Measurements from ENCODE around the gene KIFC1. TPM values are rescaled to one million over a fixed set of nuclear protein-coding genes. Genes with fewer than 3 reads are reported as not detected.
A peak's percentile ranks its signal among the peaks of the same experiment; 100 is the strongest.
"Not testable (repeated sequence)": the region's sequence is repeated elsewhere in the genome, so short reads cannot be mapped to it uniquely, and the experiment has no call there.

KIFC1 gene
- total and polyA plus RNA-seq, 2 of the 4 experiments (the other 2 are of a cell fraction) = 33.9 to 40.6 TPM

DNA sequence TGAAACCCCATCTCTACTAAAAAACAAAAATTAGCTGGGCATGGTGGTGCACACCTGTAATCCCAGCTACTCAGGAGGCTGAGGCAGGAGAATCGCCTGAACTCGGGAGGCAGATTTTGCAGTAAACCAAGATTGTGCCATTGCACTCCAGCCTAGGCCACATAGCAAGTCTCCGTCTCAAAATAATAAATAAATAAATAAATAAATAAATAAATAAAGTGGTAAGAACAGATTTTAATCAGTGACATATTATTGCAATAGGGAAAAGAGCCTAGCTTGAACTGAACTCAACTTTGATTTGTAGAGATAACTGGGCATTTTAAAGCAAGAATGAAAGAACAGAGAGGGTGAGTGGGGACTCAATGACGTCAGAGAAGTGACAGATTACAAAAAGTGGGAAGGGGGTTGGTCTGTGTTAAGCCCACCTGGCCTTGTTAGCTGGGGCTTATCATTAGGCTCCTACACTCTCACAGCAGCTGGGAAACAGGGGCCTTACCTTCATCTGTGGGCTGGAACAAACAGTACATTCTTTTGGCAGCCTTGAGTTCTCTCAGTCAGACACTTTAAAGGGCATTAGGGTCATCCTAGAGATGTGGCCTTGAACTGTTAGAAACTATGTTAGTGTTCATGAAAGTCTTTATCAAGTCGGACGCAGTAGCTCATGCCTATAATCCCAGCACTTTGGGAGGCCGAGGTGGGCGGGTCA is 24.5 kb upstream of the KIFC1 start:
- H3K4ac ChIP-seq (ENCODE audit: low read depth, low read length) = no peak overlapping the region
- no peak overlapping the region for H2BK120ac ChIP-seq (ENCODE audit: low read depth, low read length)
- H3K18ac ChIP-seq (ENCODE audit: low read depth, low read length) = no peak overlapping the region
- H2BK5ac ChIP-seq (ENCODE audit: low read depth, low read length, poor library complexity, severe bottlenecking) = no peak overlapping the region
- intact Hi-C loops (cut with micrococcal nuclease) (no loop called here), dilution Hi-C loops (cut with HindIII; ENCODE audit: low sequenced_read_pairs, unreplicated experiment) (no loop called here), in situ Hi-C loops (cut with MboI; ENCODE audit: low sequenced_read_pairs) (no loop called here)
- no peak overlapping the region for H4K5ac ChIP-seq (ENCODE audit: low read depth, low read length)
- H3K36me3 ChIP-seq (ENCODE audit: control insufficient read depth, insufficient read depth, low read length) = no peaks in the 10 kb centered on the region
- H3K4me3 ChIP-seq (ENCODE audit: insufficient read depth, low read depth, low read length) = no peak overlapping the region
- H2BK15ac ChIP-seq (ENCODE audit: low read depth, low read length) = no peak overlapping the region
- no peak overlapping the region for H3K9ac ChIP-seq (ENCODE audit: low read depth, low read length)
- TF ChIP-seq FOS (IDR thresholded peaks at IDR 0.05; ENCODE audit: low read depth, low read length) = no peak
- no peaks in the 10 kb centered on the region for H4K20me1 ChIP-seq (ENCODE audit: insufficient read depth, low read length)
- no peak overlapping the region for H4K8ac ChIP-seq (ENCODE audit: low read depth in 2 of 2, low read length in 2 of 2)
- H2AK9ac ChIP-seq (replicated peaks; ENCODE audit: low read depth, low read length, poor library complexity) = peak overlapping the region; percentile 50
- CTCF ChIA-PET = no interaction called here
- no peak overlapping the region for H3K23ac ChIP-seq (ENCODE audit: low read depth, low read length)
- no peaks in the 10 kb centered on the region for H3K79me1 ChIP-seq (ENCODE audit: low read depth in 1 of 2, low read length in 2 of 2)
- H2AFZ ChIP-seq (replicated peaks; ENCODE audit: low read length, poor library complexity) = no peak overlapping the region
- POLR2A ChIA-PET (ENCODE audit: unreplicated experiment) = no interaction called here
- no peaks in the 10 kb centered on the region for H3K4me1 ChIP-seq (ENCODE audit: control insufficient read depth, insufficient read depth, low read length)
- no peak overlapping the region for H3K14ac ChIP-seq (replicated peaks; ENCODE audit: low read depth, low read length)
- H4K91ac ChIP-seq (ENCODE audit: insufficient read depth, low read depth, low read length) = no peak overlapping the region
- H3K9me1 ChIP-seq (ENCODE audit: insufficient read depth, low read length) = no peaks in the 10 kb centered on the region
- no CpG with 5 or more reads among the region's 8 CpGs for WGBS, 2 experiments (ENCODE audit: extremely low coverage in 2 of 2, insufficient read length in 1 of 2)
- ATAC-seq (ENCODE audit: low read depth) (no peak), DNase-seq (no peak)
- BruUV-seq (replicated peaks) = no TSS peak
- no peak overlapping the region for H3K27ac ChIP-seq (ENCODE audit: insufficient read depth, low read length)
- H2AK5ac ChIP-seq (ENCODE audit: low read depth, low read length) = no peak overlapping the region
- peaks cover 3% of the 10 kb centered on the region; the same call in 1 of the 2 replicates for H3K27me3 ChIP-seq (ENCODE audit: control insufficient read depth, insufficient read depth, low read length)
- no peak overlapping the region for H3K56ac ChIP-seq (ENCODE audit: extremely low read depth, insufficient read depth, low read length)
- no peak overlapping the region for H2BK20ac ChIP-seq (ENCODE audit: low read depth, low read length)
- H3K4me2 ChIP-seq (ENCODE audit: low read depth, low read length) = no peak overlapping the region
- no peaks in the 10 kb centered on the region for H3K9me3 ChIP-seq (ENCODE audit: control insufficient read depth, insufficient read depth, low read length)

GRCh38 chr6:33367715-33368025 is 24.0 kb upstream of the KIFC1 start:
- not testable (repeated sequence) for ATAC-seq (ENCODE audit: low read depth); BruUV-seq (replicated peaks)

More at GRCh38 chr6:33367715-33368025, 24.0 kb upstream of the KIFC1 start:
- POLR2A ChIA-PET (ENCODE audit: unreplicated experiment); H3K9me1 ChIP-seq (ENCODE audit: insufficient read depth, low read length); H3K14ac ChIP-seq (replicated peaks; ENCODE audit: low read depth, low read length); H3K56ac ChIP-seq (ENCODE audit: extremely low read depth, insufficient read depth, low read length); H4K20me1 ChIP-seq (ENCODE audit: insufficient read depth, low read length); H3K4me2 ChIP-seq (ENCODE audit: low read depth, low read length); H2BK120ac ChIP-seq (ENCODE audit: low read depth, low read length); H2AK5ac ChIP-seq (ENCODE audit: low read depth, low read length); CTCF ChIA-PET; H3K23ac ChIP-seq (ENCODE audit: low read depth, low read length); H3K36me3 ChIP-seq (ENCODE audit: control insufficient read depth, insufficient read depth, low read length); H4K8ac ChIP-seq (ENCODE audit: low read depth in 2 of 2, low read length in 2 of 2); H3K4me3 ChIP-seq (ENCODE audit: insufficient read depth, low read depth, low read length); H4K5ac ChIP-seq (ENCODE audit: low read depth, low read length); DNase-seq; H2BK15ac ChIP-seq (ENCODE audit: low read depth, low read length); H2AFZ ChIP-seq (replicated peaks; ENCODE audit: low read length, poor library complexity); H3K27ac ChIP-seq (ENCODE audit: insufficient read depth, low read length); H3K9ac ChIP-seq (ENCODE audit: low read depth, low read length); H2BK20ac ChIP-seq (ENCODE audit: low read depth, low read length); H3K18ac ChIP-seq (ENCODE audit: low read depth, low read length); H3K27me3 ChIP-seq (ENCODE audit: control insufficient read depth, insufficient read depth, low read length); intact Hi-C loops (cut with micrococcal nuclease); H2AK9ac ChIP-seq (replicated peaks; ENCODE audit: low read depth, low read length, poor library complexity); dilution Hi-C loops (cut with HindIII; ENCODE audit: low sequenced_read_pairs, unreplicated experiment); in situ Hi-C loops (cut with MboI; ENCODE audit: low sequenced_read_pairs); H2BK5ac ChIP-seq (ENCODE audit: low read depth, low read length, poor library complexity, severe bottlenecking); H3K4ac ChIP-seq (ENCODE audit: low read depth, low read length); H3K4me1 ChIP-seq (ENCODE audit: control insufficient read depth, insufficient read depth, low read length); H3K79me1 ChIP-seq (ENCODE audit: low read depth in 1 of 2, low read length in 2 of 2); H3K9me3 ChIP-seq (ENCODE audit: control insufficient read depth, insufficient read depth, low read length); H4K91ac ChIP-seq (ENCODE audit: insufficient read depth, low read depth, low read length): not testable (repeated sequence)
- 60% methylated on average over 1 of the region's 5 CpGs; no CpG with 5 or more reads in 1 of the 2 experiments for WGBS, 2 experiments (ENCODE audit: extremely low coverage in 2 of 2, insufficient read length in 1 of 2)
